Muscle of arm (tissue), 12 donors: Measurements from ENCODE around the gene IRF3. TPM values are rescaled to one million over a fixed set of nuclear protein-coding genes. Genes with fewer than 3 reads are reported as not detected.

Source experiments
- DNase-seq: peaks from one replicate; pipeline ENCODE4 v3.0.0-alpha.2; 2013
- polyA plus RNA-seq, 12 donors: library from polyadenylated mRNA; unstranded; fragments of 120-200 nt; gene quantifications; one replicate each; pipeline ENCODE4 v1.2.1, GENCODE V29; 2013; ENCODE audit not compliant: insufficient read length in 12 of 12

The IRF3 gene
- polyA plus RNA-seq, 12 donors: 26.2 to 59.4 (median 30.9) TPM; not detected in 1

DNA sequence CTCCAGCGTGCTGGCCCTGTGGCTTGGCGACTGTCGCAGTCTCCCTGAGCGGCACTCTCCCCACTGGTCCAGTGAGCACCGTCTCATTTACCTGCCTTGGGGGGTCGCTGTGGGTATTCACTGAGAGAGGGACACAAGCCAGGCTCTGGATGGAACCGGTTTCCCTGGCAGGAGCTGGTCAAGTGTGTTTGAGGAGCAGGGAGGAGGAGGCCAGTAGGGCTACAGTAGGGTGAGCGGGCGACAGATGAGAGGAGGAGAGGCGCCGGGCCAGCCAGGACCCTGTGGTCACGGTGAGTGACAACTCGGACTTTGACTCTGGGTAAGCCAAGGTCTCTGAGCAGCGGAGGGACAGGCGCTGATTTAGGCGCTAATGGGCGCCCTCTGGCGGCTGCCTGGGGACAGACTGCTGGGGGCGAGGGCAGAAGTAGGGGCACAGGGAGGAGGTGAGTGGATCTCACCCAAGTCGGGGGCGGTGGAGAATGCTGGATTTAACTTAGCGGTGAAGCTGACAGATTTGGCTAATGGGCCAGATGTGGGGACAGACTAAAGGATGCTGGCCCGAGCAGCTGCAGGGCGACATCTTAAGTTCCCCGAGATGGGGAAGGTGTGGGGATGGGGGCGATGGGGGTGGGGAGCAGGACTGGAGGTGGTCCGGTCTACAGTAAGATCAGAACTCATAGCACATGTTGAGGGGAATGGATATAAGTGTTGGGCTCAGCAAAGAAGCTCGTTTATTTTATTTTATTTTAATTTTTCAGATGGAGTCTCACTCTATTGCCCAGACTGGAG lies 6.7 kb upstream of the IRF3 start:
- DNase-seq: no peak

DNA sequence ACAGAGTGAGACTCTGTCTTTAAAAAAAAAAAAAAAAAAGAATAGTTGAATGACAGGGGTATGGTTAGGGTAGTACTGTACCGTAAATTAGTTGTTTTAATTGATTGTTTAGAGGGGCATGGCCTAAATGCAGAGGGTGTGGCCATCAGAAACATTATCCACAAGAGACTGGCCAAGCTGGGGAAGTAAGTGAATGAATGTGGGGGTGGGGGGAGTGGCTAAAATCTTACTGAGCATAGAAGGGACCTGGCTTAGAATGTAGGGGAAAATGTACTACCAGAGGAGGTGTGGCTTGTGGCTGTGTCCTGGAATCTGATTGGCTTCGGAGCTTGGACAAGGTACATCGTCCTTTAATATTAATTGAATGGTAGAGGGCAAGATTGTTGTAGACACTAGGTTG lies 3.9 kb upstream of the IRF3 start:
- DNase-seq: no peak

DNA sequence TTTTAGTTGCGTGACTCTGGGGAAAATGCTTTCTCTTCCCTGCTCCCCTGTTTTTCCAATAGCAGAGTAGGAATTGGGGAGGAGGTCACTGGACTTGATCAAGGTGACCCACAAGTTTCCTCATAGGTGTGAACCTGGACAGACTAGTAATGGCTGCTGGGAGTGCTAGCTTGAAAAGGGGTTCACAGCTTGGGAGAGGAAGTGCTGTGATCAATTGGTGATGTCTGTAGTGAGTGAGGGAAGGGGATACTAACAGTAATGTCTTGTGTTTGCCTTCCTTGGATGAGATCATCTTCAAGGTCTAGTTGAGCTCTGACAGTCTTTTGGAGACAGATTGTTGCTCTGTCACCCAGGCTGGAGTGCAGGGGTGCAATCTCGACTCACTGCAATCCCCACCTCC lies 1.8 kb upstream of the IRF3 start:
- no peak for DNase-seq

DNA sequence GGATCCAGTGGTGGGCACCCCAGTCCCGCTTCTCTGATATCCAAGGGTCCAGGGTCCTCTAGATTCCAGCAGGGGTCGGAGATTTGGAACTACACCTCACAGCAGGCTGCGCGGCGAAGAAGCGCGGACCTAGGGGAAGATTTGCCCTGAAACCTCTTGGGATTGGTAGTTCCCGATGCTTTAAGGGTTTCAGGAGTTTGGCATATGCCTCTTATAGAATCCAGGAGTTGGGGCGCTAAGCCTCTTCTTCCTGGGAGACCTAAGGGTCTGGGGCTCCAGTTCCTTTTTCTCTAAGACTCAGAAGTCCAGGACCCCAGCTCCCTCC lies 425 bp upstream of the IRF3 start:
- DNase-seq: no peak

DNA sequence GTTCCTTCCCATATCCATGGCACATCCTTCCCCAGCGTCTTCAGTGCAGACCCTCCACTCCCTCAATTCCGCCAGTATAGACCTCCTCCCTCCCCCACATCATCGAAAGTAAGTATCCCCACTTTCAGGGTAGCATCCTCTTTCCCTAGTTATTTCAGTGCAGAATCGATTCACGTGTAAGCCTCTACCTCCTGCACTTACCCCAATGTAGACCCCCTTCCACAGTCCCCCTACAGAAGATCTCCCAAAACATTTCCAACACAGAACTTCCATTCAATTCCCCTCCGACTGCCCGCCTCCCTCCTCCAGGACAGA lies 664 bp downstream of the IRF3 start:
- DNase-seq: no peak

DNA sequence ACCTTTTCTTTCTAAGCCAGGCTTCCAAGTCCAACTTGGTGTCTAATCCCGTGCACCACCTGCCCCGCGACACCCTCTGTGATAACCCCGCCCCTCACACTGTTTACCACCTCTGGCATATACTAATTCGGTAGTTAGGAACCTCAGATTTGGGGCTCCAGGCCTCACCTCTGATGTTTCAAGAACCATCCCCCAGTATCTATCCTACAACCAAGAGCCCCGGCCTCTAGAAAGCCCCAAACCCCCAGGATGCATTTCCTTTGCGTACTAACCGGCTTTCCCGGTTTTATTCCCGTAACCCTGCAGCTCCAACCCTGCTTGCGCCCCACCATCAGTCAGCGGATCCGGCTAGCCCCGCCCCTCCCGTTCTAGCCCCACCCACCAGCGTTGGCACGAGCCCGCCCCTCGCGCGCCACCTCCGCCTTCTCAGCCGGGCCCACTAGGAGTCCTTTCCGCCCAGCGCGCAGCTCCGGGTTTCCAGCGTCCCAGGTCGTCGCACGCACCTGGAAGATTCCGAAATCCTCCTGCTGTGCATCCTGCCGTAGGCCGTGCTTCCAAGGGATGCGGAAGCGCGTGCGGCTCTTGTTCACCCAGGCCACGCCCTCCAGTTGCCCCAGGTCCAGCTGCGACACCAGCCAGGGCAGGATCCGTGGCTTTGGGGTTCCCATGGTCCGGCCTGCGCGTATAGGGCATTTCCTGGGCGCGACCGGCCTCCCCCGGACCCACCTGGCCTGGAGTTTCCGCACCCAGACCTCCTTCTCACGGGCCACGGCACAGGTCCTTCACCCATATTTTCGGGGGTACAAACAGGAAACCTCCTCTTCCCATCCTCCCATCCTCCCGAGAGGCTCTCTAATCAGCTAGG lies 1.3 kb downstream of the IRF3 start:
- DNase-seq: peak; percentile 65

DNA sequence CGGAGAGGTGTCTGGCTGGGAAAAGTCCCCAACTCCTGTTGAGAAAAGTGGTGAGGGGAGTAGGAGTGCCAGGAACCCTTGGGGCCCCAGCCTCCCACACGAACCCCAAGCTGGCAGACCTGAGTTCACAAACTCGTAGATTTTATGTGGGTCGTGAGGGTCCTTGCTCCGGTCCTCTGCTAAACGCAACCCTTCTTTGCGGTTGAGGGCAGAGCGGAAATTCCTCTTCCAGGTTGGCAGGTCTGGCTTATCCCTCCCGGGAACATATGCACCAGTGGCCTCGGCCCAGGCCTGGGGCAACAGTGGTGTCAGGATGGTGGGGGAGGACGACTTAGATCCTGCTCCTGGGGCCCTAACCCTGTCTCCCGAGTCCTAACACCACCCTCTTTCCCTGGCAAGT lies 2.4 kb downstream of the IRF3 start:
- DNase-seq: no peak

DNA sequence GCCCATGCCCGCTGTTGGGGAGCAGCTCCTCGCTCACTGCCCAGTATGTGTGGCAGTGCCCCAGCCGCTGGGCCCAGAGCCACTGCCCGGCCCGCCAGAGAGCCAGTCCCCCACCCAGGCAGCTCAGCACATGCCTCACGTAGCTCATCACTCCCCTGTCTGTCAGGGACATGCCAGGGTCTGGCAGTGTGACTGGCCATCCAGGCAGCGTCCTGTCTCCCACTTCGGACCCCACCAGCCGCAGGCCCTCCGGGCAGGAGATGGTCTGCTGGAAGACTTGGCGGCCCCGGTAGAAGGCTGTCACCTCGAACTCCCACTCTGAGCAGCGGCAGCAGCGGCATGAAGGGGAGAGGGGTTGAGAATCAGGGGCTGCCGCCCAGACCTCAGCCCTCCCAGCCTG lies 3.6 kb downstream of the IRF3 start:
- DNase-seq: no peak

DNA sequence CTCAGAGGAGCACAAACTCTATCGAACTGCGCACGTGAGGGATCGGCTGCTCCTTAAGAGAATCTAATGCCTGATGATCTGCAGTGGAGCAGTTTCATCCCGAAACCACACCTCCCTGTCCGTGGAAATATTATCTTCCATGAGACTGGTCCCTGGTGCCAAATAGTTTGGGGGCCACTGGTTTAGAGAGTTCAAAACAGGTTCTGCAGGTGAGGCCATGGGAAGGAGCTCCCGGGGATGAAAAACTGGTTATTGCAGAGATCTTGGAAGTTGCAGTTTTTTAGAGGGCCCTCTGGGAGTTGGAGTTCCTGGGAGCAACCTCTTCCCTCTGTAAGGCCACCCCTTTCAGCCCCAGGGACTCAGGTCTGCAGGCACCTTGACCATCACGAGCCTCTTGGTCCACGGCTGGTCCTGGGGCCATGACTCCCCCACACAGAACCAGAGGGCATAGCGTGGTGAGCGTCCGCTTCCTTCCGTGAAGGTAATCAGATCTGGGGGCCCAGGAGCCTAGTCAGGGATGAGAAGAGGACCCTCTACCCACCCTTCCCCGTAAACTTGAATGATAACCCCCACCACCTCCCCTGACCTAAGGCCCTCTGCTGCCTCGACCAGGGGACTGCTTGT lies 5.2 kb downstream of the IRF3 start:
- no peak for DNase-seq

DNA sequence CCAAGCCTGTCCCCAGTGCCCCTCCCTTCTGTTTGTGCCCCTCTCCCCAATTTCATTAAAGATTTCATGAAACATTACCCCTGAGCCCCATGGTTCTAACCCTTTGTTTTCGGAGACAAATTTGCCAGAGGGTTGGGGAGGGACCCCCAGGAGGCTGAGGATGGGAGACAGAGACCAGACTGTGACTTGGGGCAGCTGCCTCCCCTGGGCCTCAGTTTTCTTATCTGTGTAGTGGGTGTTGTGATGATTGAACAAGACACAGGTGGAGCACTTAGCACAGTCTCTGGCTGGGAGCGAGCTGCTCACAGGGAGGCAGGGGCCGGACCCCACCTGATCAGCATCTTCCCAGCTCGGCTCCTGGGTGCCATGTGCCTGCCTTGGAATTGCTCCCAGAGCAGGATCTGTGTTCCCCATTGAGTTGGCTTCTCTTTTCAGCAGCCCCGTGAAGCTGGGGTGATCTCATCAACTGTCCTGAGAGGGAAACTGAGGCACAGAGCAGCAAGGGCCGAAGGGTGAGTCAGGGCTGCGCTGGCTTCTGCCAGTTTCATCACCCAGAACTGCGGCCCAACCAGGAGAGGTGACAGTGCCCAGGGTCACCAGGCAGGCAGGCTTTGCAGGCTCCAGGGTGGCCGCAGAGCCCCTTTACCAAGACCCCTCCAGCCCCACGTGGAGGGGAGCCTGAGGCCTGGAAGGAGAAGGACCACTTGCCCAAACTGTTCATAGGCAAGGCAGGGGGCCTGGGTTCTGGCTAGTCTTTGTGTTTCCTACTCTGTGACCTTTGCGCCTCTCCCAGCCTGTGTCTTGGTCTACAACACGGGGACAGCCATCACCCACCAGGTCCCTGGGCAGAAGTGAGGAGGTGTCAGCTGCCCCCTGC lies 6.9 kb downstream of the IRF3 start:
- DNase-seq: no peak

DNA sequence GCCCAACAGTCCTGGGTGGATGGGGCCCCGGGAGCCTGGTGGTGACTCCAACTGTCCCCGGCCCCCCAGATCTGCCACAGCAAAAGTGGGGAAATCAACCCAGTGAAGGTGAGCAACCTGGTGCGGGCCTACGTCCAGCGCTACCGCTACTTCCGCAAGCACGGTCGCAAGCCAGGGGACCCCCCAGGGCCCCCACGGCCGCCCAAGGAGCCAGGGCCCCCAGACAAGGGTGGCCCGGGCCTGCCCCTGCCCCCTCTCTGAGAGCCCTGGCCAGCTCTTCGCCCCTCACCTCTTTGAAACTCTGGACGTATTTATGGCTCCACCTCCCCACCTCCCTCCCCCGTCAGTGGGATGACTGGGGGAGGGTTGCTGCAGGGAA lies 7.5 kb downstream of the IRF3 start:
- no peak for DNase-seq

DNA sequence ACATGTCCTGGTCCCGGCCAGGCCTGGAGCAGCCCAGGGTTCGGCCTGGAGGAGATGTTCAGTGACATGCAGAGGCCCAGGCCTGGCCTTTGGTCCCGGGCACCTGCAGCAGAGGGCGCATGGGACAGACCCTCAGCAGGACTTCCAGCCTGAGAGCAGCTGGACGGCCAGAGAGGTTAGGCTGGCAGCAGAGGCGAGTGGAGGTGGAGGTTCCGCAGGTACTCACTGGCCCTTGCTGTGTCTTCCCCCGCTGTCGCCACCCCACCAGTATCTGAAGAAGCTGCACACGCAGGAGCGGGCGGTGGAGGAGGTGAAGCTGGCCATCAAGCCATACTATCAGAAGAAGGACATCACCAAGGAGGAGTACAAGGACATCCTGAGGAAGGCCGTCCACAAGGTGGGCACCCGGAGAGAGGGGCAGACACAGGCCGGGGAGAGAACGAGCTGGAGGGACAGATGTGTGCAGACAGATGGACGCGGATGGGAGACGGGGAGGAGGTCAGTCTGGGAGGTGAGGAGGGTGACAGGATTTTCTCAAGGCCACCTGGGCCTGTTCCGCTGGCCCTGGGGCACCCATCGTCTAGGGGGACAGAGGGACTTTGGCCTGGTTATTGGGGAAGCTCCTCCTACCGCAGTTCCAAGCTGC lies 8.0 kb downstream of the IRF3 start:
- DNase-seq: no peak

DNA sequence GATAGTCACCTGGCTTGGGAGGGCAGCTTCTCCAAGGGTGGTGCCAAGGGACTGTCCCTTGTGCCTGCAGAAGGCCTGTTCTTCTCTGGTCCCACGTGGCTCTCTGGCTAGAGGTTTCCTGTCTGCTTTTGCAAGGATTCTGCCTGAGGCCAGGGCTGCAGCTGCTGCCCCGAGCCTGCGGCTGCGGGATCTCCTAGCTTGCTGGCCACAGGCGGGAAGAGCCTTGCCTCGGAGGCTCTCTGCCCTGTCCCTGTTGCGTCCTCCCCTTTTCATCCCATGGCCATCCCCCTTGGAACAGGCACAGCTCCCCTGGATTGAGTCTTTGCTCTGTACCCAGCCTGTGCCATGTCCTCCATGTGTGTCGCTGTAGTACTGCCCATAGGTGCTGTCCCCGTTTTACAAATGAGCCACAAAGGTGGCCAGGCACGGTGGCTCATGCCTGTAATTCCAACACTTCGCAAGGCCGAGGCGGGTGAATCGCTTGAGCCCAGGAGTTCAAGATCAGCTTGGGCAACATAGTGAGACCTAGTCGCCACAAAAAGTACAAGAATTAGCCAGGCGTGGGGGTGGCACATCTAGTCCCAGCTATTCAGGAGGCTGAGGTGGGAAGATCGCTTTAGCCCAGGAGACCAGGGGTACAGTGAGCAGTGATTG lies 9.1 kb downstream of the IRF3 start:
- no peak for DNase-seq

DNA sequence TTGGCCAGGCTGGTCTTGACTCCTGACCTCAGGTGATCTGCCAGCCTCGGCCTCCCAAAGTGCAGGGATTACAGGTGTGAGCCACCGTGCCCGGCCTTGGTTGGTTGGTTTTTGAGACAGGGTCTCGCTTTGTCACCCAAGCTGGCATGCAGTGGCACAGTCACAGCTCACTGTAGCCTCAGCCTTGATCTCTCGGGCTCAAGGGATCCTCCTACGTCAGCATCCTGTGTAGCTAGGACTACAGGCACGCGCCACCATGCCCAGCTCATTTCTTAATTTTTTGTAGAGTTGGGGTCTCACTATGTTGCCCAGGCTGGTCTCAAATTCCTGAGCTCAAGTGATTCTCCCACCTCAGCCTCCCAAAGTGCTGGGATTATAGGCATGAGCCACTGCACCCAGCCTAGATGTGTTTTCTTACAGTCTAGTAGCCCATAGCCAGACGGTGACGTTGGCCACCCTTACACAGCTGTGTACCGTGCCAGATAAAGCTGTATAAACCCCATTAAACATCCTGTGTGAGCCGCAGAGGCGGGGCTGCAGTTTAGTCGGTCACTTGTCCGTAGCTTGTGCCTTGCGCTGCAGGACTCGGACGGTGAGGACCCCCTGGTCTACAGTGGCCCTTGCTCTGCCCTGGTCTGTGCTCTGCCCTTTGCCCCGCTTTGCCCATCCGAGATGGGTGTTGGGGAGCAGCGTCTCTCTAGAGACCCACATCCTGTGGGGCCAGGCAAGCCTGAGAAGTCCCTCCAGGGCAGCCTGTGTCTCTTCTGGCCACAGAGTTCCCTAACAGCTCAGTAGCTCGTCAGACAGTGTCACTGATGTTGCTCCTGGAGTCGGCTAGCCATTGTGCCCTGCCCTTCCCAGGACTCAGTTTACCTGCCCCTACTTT lies 9.8 kb downstream of the IRF3 start:
- DNase-seq: no peak

DNA sequence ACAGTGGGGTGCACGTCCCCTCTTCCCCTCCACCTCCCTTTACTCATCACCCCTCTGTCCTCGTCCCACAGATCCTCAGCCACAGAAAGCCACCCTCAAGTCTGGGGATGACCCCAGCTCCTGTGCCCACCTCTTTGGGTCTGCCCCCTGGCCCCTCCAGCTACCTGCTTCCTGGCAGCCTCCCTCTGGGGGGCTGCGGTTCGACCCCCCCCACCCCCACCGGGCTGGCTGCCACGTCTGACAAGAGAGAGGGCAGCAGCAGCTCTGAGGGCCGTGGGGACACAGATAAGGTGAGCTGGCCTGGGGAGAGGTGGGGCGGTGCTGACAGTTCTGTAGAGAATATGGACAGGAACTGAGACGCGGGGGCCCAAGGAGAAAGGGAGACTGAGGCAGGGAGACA lies 11.1 kb downstream of the IRF3 start:
- DNase-seq: no peak

DNA sequence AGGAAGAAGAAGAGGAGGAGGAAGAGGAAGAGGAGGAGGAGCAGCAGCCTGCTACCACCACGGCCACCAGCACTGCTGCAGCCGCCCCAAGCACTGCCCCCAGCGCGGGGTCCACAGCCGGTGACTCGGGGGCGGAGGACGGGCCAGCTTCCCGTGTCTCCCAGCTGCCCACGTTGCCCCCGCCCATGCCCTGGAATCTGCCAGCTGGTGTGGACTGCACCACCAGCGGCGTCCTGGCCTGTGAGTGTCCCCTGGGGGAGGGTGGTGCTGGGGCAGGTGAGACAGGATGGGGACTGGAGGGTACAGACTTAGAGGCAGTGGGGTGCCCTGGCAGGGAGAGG lies 12.2 kb downstream of the IRF3 start:
- no peak for DNase-seq

DNA sequence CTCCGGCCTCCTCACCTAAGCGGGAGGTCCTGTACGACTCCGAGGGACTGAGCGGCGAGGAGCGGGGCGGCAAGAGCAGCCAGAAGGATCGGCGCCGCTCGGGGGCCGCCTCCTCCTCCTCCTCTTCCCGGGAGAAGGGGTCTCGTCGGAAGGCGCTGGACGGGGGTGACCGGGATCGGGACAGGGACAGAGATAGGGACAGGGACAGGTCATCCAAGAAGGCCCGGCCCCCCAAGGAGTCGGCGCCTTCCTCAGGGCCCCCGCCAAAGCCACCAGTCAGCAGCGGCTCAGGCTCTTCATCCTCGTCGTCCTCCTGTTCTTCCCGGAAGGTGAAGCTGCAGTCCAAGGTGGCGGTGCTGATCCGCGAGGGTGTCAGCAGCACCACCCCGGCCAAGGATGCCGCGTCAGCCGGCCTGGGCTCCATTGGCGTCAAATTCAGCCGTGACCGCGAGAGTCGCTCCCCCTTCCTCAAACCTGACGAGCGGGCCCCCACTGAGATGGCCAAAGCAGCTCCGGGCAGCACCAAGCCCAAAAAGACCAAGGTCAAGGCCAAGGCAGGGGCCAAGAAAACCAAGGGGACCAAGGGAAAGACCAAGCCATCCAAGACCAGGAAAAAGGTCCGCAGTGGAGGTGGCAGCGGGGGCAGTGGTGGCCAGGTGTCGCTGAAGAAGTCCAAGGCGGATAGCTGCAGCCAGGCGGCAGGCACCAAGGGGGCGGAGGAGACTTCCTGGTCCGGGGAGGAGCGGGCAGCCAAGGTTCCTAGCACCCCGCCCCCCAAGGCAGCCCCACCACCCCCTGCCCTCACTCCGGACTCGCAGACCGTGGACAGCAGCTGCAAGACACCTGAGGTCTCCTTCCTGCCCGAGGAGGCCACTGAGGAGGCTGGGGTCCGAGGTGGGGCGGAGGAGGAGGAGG lies 12.8 kb downstream of the IRF3 start:
- DNase-seq: no peak

DNA sequence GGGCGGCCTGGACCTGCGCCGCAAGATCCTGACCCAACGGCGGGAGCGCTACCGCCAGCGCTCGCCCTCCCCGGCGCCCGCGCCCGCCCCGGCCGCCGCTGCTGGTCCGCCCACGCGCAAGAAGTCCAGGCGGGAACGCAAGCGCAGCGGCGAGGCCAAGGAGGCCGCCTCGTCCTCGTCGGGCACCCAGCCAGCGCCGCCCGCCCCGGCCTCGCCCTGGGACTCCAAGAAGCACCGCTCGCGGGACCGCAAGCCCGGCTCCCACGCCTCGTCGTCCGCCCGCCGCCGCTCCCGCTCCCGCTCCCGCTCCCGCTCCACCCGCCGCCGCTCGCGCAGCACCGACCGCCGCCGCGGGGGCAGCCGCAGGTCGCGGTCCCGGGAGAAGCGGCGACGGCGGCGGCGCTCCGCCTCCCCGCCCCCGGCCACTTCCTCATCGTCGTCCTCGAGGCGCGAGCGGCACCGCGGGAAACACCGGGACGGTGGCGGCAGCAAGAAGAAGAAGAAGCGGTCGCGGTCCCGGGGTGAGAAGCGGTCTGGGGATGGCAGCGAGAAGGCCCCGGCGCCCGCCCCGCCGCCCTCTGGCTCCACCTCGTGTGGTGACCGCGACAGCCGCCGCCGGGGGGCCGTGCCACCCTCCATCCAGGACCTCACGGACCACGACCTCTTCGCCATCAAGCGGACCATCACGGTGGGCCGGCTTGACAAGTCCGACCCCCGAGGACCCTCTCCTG lies 13.7 kb downstream of the IRF3 start:
- DNase-seq: no peak
